IMR-90 (cell line): ENCODE results near the gene AHSA1. TPM values are rescaled to one million over a fixed set of nuclear protein-coding genes. Genes with fewer than 3 reads are reported as not detected.

Experiments used
- microRNA-seq, 2 experiments: library from miRNA; stranded (forward) in 1 of 2; unstranded in 1 of 2; fragments of 10-50 nt in 1 of 2; fragments of <30 nt in 1 of 2; gene quantifications in 1 of 2; microRNA quantifications in 1 of 2; one replicate each; pipeline versions ENCODE3 to v1.1.0; 2013 to 2020; ENCODE audit not compliant: insufficient read depth in 1 of 2, insufficient read length in 1 of 2, unreplicated experiment in 1 of 2
- polyA plus RNA-seq, 3 experiments: library from polyadenylated mRNA; depleted of rRNA; stranded (reverse); fragments of >200 nt; gene quantifications; 2 replicates each; pipeline ENCODE4 v1.2.3, GENCODE V29; 2012; ENCODE audit warnings: low replicate concordance in 1 of 3
- small RNA-seq, 5 experiments: library from RNA; depleted of rRNA; stranded (forward); fragments of <200 nt; gene quantifications; one replicate each; pipeline ENCODE3, GENCODE V24; 2012
- total RNA-seq: library from RNA; depleted of rRNA; stranded (reverse); fragments of >200 nt; gene quantifications from 2 replicates; pipeline ENCODE4 v1.2.3, GENCODE V29; 2012; rRNA removed

Gene AHSA1
- total and polyA plus RNA-seq, 2 of the 4 experiments (the other 2 are of a cell fraction) = 166 to 252 TPM

Small RNAs within 50 kb of the gene (microRNA-seq; reads per million reads assigned to microRNA genes)
- gene RF00404 (ENCODE audit: insufficient read depth, insufficient read length) = not detected

Small RNAs within 50 kb of the gene (small RNA-seq; reads per million reads assigned to genes)
- gene RF00404 = 0 reads per million in 5 experiments

Other genes starting within 250 kb of the AHSA1 start
- gene NGB, start 186.9 kb upstream of the AHSA1 start, total RNA-seq = not detected in 2 replicates
- gene NGB, start 186.9 kb upstream of the AHSA1 start, polyA plus RNA-seq (2012; rRNA removed) = not detected in 2 replicates
- 5.8 and 6.5 TPM in 2 replicates for gene POMT2, start 137.2 kb upstream of the AHSA1 start, total RNA-seq
- gene POMT2, start 137.2 kb upstream of the AHSA1 start, polyA plus RNA-seq (2012; rRNA removed) = 13.0 and 13.1 TPM in 2 replicates
- 25.0 and 29.0 TPM in 2 replicates for gene GSTZ1, start 137.1 kb upstream of the AHSA1 start, total RNA-seq
- 19.3 and 19.4 TPM in 2 replicates for gene GSTZ1, start 137.1 kb upstream of the AHSA1 start, polyA plus RNA-seq (2012; rRNA removed)
- gene TMED8, start 81.0 kb upstream of the AHSA1 start, total RNA-seq = 5.0 and 6.9 TPM in 2 replicates
- 1.9 and 2.2 TPM in 2 replicates for gene TMED8, start 81.0 kb upstream of the AHSA1 start, polyA plus RNA-seq (2012; rRNA removed)
- 1.3 and 1.7 TPM in 2 replicates for gene SAMD15, start 80.7 kb upstream of the AHSA1 start, total RNA-seq
- gene SAMD15, start 80.7 kb upstream of the AHSA1 start, polyA plus RNA-seq (2012; rRNA removed) = 0.17 and 0.68 TPM in 2 replicates
- gene NOXRED1, start 34.6 kb upstream of the AHSA1 start, total RNA-seq = under 0.01 TPM in 2 replicates
- gene NOXRED1, start 34.6 kb upstream of the AHSA1 start, polyA plus RNA-seq (2012; rRNA removed) = 0.06 and 0.14 TPM in 2 replicates
- gene VIPAS39, start 492 bp upstream of the AHSA1 start, total RNA-seq = 32.2 and 43.0 TPM in 2 replicates
- gene VIPAS39, start 492 bp upstream of the AHSA1 start, polyA plus RNA-seq (2012; rRNA removed) = 17.2 and 19.0 TPM in 2 replicates
- under 0.01 TPM in 2 replicates for gene ISM2, start 40.7 kb downstream of the AHSA1 start, total RNA-seq
- 0.12 and 0.19 TPM in 2 replicates for gene ISM2, start 40.7 kb downstream of the AHSA1 start, polyA plus RNA-seq (2012; rRNA removed)
- gene SPTLC2, start 158.5 kb downstream of the AHSA1 start, total RNA-seq = 68.3 and 100.0 TPM in 2 replicates
- 16.8 and 22.6 TPM in 2 replicates for gene SPTLC2, start 158.5 kb downstream of the AHSA1 start, polyA plus RNA-seq (2012; rRNA removed)
- 9.2 and 10.8 TPM in 2 replicates for gene ALKBH1, start 249.9 kb downstream of the AHSA1 start, total RNA-seq
- gene ALKBH1, start 249.9 kb downstream of the AHSA1 start, polyA plus RNA-seq (2012; rRNA removed) = 9.6 and 10.0 TPM in 2 replicates